ENCODE measurements around the gene FAM72A.
"Not testable (repeated sequence)": the region's sequence is repeated elsewhere in the genome, so short reads cannot be mapped to it uniquely, and the experiment has no call there.

FAM72A gene

DNA sequence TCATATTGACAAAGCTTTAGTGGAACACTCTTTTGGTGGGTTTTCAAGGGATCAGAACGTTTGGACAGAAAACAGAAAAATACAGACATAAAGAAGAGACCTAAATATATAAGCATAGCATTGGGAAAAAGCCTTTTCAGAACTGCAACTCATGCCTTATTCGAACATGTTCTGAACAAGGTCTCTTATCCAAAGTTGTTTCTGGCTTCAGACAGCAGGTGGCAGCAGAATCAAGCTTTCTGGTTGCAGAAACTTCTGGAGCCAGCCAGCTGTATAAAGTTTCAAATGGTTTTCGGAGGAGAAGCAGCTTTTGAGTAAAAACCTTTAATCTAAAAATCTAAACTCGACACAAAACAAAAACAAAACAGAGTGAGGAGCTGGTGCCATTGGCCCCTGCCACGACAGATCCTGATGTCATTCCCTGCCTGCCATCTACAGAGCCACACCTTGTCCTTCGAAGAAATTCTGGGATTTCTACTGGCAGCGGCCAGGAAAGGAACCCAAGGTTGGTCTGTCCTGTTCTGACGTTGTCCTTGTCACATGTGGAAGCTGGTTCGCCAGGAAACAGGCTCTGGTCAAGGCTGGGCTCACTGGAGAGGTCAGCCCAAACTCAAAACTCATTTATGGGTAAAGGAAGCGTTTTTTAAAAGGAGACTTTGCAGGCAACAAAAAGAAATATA is 35.1 kb downstream of the FAM72A start:
- not testable (repeated sequence) for DNase-seq

DNA sequence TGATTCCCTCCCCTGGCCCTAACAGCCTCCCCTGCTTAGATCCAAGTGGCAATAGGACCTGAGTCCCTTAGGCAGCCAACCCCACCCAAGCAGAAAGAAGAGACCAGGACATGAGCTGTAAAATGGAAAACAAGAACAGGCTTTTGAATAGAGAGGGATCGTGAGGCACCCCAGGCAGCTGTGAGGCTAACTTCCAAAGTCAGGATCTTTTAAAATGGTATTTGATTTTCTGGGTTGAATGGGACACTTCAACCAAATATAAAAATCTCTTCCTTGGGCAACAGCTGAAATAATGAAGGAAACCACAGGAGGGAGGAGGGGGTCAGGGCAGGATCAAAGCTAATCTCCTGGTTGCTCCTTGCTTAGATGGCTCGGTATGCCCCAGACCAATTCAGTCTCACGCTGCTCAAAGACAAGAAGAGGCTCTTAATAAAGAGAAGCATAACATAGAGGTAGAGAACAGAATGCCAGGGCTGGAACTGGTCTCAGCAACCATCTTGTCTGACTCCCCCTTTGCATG is 56.8 kb downstream of the FAM72A start:
- DNase-seq = no peak

DNA sequence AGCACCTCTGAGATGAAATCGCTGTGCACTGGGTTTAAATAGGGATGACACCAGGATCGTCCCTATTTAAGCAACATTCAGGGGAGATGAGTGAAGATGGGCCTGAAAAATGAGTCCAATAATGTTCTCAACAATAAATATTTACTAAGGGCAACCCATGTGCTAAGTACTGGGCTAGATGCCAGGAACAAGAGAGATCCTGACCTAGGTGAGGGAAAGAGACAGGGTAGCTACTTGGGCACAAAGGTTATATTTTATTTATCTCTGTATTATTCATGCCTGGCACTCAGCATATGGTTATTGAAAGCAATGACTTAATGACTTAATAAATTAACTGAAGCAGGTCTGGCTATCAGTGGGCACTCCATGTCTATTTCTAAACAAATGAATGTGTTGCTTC is 58.0 kb downstream of the FAM72A start:
- DNase-seq = no peak

DNA sequence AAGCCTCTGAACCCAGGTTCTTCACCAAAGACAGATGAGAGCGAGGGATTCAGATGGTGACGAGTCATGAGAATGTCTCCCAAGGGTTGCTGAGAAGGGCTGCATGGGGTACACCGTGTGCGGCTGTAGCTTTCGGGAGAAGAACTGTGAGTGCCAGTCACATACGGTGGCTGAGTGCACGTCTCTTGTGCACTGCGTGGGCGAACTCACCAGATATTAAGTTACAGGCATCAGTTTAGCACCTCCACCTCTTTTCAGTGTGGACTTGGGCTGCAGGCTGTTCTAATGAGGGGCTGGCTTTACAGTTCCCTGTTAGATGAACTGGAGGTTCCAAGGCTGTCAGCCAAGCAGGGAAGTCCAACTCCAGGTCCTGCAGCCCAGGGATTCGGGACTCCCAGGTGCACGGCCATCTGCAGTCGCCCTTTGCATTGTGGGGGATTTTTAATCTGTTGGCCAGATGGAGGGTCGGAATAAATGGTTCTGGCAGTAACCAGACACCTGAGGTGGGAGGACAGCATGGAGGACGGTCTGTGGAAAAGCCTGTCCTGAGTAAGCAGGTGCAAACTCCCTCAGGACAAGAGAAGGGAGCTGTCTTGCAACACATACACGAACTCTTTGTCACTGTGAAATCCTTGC is 59.0 kb downstream of the FAM72A start:
- no peak for DNase-seq

DNA sequence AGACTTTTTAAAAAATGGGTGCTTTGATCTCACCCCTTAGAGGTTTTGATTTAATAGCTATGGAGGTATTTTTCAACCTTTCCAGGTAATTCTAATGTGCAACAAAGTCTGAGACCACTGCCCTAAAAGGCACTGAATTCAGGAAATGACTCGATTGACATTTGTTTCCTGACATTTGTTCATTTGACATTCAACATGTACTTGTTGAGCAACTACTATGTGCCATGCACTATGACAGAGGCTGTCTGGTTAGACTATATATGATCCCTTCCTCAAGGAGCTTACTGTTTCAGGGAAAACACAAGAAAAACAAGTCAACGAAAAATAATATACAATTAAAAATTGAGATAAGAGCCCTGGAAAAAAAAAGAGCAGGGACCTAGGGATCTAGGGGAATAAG is 59.9 kb downstream of the FAM72A start:
- no peak for DNase-seq

DNA sequence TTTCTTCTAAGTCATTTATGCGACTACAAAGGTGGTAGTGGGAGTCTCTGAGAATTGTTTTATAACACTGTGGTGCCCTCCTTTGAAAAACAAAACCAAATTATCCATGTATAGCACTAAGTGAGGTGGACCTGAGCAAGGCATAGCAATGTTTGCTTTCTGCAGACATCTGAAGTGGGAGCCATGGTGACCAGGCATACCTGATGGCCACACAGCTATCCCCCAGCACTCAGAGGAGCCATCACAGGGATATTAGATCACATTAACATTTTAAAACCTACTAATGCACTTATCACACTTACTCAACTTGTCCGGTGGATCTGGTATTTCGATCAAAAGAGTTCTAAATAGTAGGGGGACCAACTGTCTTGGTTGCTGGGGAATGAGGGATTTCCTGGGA is 60.6 kb downstream of the FAM72A start:
- DNase-seq = no peak

DNA sequence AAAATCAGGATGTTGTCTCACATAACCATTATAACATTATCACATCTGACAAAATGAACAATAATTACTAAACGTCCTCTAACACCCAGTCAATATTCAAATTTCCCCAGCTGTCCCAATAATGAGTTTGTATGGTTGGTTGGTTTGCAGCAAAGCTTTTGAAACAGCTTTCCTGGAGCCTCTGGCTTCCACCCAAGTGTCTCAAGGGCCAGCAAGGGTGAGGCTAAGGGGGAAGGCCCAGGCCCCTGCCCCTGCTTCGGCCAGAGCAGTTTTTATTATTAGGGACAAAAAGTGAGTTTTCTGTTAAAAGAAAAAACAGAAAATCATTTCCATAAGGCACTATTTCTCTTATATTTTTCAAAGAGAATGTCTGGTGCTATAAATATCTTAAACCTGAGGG is 66.4 kb downstream of the FAM72A start:
- no peak for DNase-seq

All from stimulated activated CD4-positive, alpha-beta T cell treated with anti-CD3 and anti-CD28 coated beads, Interleukin-2, amount 100 ng/mL, for 48 hours (primary cell).